Endothelial cell of umbilical vein (primary cell): ENCODE results near the gene GPD1.

Source experiments
- CTCF ChIP-seq, 2 donors: IDR thresholded peaks; 1 replicate in 1 of 2; 2 replicates in 1 of 2; pipeline ENCODE4 v1.5.1; 2011; ENCODE audit warnings: low read length in 2 of 2, mild to moderate bottlenecking in 2 of 2, moderate library complexity in 2 of 2, control low read depth in 1 of 2, inconsistent platforms in 1 of 2, low read depth in 1 of 2; ENCODE audit not compliant: insufficient read depth in 1 of 2; ENCODE audit errors: extremely low read depth in 1 of 2
- EZH2 ChIP-seq: IDR thresholded peaks from 2 replicates; pipeline ENCODE4 v1.6.1; 2012; ENCODE audit warnings: borderline replicate concordance, low read depth, mild to moderate bottlenecking, moderate library complexity, low read length, inconsistent platforms; ENCODE audit not compliant: severe bottlenecking
- JUN ChIP-seq: IDR thresholded peaks from 2 replicates; pipeline ENCODE4 v1.6.1; 2011; ENCODE audit warnings: borderline replicate concordance, low read depth; ENCODE audit not compliant: insufficient read length, insufficient read depth
- MAX ChIP-seq: IDR thresholded peaks from 2 replicates; pipeline ENCODE4 v1.6.1; 2011; ENCODE audit not compliant: insufficient read depth, insufficient read length
- POLR2A ChIP-seq: IDR thresholded peaks from 2 replicates; pipeline ENCODE4 v1.6.1; 2012; ENCODE audit warnings: low read depth, mild to moderate bottlenecking, control low read depth, low read length
- POLR2AphosphoS5 ChIP-seq: IDR thresholded peaks from 2 replicates; pipeline ENCODE4 v1.6.1; 2012; ENCODE audit warnings: low read depth, mild to moderate bottlenecking, control low read depth, low read length, moderate library complexity; ENCODE audit not compliant: insufficient read depth

GRCh38 chr12:50090391-50090790 lies 13.4 kb upstream of the GPD1 start:
- TF ChIP-seq POLR2AphosphoS5 (no peak), POLR2A (no peak), CTCF (IDR thresholded peaks at IDR 0.05; ENCODE audit: extremely low read depth in 1 of 2, insufficient read depth in 1 of 2, low read depth in 1 of 2, low read length in 2 of 2) (no peak), MAX (no peak), EZH2 (no peak), JUN (no peak)
